ENCODE data around the gene VEGFB.

VEGFB gene

DNA sequence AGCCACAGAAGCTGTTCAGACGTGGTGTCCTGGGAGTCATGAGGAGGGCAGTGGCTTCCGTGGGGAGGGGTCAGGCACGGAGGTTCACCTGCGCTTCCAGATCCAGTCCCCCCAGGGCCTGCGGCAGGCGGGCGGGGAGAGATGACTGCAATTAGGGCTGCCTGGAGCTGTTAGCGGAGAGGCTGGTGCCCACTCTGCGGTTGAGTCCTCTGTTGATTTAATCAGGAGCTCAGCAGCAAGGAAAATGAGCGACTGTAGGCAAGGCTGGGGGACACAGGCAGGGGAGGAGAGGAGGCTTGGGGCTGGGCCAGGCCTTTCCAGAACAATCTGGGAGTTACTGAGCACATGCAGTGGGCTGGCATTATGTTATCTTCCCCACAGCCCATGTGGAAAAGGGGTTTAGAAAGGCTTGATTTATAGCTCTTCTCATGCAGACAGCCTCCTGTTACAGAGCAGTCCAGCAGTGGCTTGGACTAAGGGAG, 30.0 kb downstream of the VEGFB start:
- DNase-seq: no peak
- no peaks in the 10 kb centered on the region for H3K27me3 Mint-ChIP-seq
- H3K36me3 Mint-ChIP-seq (ENCODE audit: low read depth): peaks cover 54% of the 10 kb centered on the region
- H3K4me3 Mint-ChIP-seq: no peak overlapping the region
- peaks cover 22% of the 10 kb centered on the region for H3K4me1 Mint-ChIP-seq (ENCODE audit: low read depth)
- no peaks in the 10 kb centered on the region for H3K9me3 Mint-ChIP-seq
- H3K27ac Mint-ChIP-seq: peak overlapping the region; percentile 61

DNA sequence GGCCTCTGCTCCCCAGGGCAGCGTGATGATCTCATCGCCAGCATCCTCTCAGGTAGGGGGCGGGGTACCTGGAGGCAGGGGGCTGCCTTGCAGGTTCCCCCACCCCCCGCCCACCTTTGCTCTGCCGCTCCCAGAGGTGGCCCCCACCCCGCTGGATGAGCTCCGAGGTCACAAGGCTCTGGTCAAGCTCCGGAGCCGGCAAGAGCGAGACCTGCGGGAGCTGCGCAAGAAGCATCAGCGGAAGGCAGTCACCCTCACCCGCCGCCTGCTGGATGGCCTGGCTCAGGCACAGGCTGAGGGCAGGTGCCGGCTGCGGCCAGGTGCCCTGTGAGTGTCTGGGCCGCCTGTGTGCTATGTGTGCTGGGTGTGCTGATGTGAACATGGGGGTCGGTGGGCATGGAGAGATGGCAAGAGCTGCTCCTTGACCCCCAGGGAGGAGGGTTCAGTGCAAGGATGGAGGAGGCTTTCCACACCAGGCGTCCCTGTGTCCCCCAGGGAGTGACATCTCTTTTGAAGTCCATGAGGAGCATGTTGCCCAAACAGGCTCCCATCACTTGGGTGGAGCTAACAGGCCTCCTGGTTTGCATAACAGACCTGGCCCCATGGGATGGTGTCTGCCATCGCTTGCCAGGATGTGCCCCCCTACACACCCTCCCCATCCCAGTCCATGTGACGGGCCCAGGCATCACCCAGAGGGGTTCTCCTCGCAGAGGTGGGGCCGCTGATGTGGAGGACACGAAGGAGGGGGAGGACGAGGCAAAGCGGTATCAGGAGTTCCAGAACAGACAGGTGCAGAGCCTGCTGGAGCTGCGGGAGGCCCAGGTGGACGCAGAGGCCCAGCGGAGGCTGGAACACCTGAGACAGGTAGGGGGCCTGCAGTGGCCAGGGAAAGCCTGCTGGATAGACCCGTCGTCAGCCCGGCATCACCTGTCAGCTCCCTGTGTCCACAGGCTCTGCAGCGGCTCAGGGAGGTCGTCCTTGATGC, 31.1 kb downstream of the VEGFB start:
- no peaks in the 10 kb centered on the region for H3K27me3 Mint-ChIP-seq
- H3K4me3 Mint-ChIP-seq: no peak overlapping the region
- H3K4me1 Mint-ChIP-seq (ENCODE audit: low read depth): peaks cover 15% of the 10 kb centered on the region
- peaks cover 52% of the 10 kb centered on the region for H3K36me3 Mint-ChIP-seq (ENCODE audit: low read depth)
- H3K27ac Mint-ChIP-seq: no peak overlapping the region
- no peak for DNase-seq
- H3K9me3 Mint-ChIP-seq: no peaks in the 10 kb centered on the region

DNA sequence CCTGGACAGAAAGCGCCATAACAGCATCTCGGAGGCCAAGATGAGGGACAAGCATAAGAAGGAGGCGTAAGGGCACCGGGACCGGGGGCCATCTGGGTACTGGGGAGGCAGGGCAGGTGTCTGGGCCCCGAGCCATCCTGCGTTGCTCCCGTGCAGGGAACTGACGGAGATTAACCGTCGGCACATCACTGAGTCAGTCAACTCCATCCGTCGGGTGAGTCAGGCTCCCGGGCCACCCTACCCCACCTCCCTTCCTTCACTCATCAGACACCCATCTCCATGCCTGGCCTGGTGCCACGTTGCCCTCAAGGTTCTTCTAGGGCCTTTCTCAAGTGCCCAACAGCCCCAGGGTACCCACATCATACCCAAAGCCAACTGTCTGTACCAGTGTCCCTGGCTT, 32.0 kb downstream of the VEGFB start:
- H3K4me1 Mint-ChIP-seq (ENCODE audit: low read depth): peaks cover 15% of the 10 kb centered on the region
- no peaks in the 10 kb centered on the region for H3K9me3 Mint-ChIP-seq
- no peak for DNase-seq
- H3K4me3 Mint-ChIP-seq: no peak overlapping the region
- peaks cover 51% of the 10 kb centered on the region for H3K36me3 Mint-ChIP-seq (ENCODE audit: low read depth)
- H3K27ac Mint-ChIP-seq: no peak overlapping the region
- no peaks in the 10 kb centered on the region for H3K27me3 Mint-ChIP-seq

DNA sequence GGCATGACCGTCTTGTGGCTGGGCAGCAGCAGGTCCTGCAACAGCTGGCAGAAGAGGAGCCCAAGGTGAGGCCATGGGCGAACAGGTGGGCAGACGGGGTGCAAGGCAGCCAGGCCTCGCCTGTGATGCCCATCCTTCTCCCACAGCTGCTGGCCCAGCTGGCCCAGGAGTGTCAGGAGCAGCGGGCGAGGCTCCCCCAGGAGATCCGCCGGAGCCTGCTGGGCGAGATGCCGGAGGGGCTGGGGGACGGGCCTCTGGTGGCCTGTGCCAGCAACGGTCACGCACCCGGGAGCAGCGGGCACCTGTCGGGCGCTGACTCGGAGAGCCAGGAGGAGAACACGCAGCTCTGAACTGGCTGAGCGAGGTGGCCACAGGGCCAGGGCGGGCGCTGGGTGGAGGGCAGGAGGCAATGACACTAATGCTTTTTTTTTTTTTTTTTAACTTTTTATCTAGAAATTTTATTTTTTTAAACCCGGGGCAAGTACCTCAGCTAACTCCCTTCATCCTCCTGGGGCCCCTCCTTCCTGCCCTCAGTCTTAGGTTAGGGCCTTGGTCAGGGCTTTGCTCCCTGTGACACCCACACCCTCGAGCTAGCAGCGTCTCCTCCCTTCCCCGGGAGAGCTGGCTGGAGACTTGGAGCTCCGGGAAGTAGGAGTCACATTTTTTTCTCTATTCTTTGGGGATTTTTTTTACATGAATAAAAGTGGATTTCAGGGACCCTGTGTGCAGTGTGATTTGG, 33.0 kb downstream of the VEGFB start:
- no peak overlapping the region for H3K4me3 Mint-ChIP-seq
- H3K27me3 Mint-ChIP-seq: no peaks in the 10 kb centered on the region
- DNase-seq: no peak
- peaks cover 22% of the 10 kb centered on the region for H3K4me1 Mint-ChIP-seq (ENCODE audit: low read depth)
- no peaks in the 10 kb centered on the region for H3K9me3 Mint-ChIP-seq
- peaks cover 48% of the 10 kb centered on the region for H3K36me3 Mint-ChIP-seq (ENCODE audit: low read depth)
- H3K27ac Mint-ChIP-seq: peak overlapping the region; percentile 99

DNA sequence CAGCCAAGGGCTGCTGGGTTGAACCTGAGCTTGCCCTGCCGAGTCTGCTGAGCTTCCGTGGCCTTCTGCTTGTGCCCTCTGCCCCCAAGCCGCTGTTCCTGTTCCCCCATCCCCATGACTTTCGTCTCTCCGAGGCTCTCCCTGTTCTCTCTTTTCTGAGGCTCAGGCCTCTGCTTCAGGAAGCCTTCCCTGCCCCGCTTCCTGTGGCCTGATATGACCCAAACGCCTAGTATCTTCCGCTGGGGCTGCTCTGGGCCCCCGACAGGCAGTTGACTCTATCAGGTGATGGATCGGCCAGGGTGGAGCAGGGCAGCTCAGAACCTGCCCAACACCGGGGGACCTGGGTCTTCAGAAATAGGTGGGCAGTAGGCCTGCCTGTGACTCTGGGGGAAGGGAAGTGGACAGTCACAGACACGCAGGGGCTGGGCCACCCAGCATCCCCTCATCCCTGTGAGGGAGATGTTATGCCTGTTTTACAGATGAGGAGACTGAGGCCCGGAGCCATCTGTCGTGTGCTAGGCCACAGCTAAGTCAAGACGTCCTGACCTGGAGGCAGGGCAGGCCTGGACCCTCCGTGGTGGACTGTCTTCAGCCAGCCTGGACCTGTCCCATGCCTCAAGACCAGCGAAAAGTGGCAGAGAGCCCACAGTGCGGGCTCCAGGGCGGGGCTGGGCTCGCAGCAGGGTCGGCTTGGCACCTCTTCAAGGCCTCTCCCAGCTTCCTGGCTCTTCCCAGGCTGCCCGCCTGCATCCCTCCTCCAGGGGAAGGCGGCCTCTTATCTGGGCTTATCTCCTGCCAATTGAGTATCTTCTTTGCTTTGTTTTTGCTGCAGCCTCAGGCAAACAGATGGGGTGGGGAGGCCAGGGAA, 33.9 kb downstream of the VEGFB start:
- H3K4me1 Mint-ChIP-seq (ENCODE audit: low read depth): peaks cover 25% of the 10 kb centered on the region
- H3K27me3 Mint-ChIP-seq: no peaks in the 10 kb centered on the region
- peak overlapping the region; percentile 99 for H3K27ac Mint-ChIP-seq
- no peaks in the 10 kb centered on the region for H3K9me3 Mint-ChIP-seq
- H3K4me3 Mint-ChIP-seq: peak overlapping the region; percentile 98
- peaks cover 42% of the 10 kb centered on the region for H3K36me3 Mint-ChIP-seq (ENCODE audit: low read depth)
- DNase-seq: no peak

DNA sequence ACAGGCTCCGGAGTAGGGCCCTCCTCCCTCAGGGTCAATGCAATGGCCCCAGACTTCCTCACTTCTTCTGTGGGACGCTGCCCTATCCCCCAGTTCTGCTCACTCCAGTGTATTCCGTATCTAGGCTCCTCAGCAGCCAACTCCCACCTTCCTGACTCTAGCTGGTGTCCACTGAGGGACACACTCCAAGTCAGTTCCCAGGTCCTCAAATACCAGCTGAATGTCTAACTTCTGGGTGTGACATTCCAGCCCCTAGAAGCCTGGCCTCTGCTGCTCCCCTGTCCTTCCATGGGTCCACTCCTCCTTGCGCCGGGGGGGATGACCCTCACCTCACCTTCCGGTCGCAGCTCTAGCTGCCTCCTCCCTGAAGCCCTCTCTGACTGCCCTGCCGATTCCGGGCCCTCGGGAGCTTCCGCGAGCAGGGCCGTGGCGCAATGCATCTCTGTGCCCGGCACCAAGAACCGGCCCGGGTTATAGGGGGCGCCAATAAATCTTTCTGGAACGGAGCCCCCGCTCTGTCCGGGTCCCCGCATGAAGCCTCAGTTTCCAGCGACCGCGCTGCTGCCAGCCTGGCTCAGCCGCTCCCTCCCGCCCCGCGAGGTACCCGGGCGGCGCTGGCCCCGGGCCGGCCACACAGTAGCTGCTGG, 34.6 kb downstream of the VEGFB start:
- Mint-ChIP-seq H3K9me3 (no peaks in the 10 kb centered on the region), H3K36me3 (ENCODE audit: low read depth) (peaks cover 42% of the 10 kb centered on the region), H3K27ac (peak overlapping the region; percentile 99), H3K4me3 (peak overlapping the region; percentile 98), H3K27me3 (no peaks in the 10 kb centered on the region), H3K4me1 (ENCODE audit: low read depth) (peaks cover 25% of the 10 kb centered on the region)
- peak; percentile 45 for DNase-seq

DNA sequence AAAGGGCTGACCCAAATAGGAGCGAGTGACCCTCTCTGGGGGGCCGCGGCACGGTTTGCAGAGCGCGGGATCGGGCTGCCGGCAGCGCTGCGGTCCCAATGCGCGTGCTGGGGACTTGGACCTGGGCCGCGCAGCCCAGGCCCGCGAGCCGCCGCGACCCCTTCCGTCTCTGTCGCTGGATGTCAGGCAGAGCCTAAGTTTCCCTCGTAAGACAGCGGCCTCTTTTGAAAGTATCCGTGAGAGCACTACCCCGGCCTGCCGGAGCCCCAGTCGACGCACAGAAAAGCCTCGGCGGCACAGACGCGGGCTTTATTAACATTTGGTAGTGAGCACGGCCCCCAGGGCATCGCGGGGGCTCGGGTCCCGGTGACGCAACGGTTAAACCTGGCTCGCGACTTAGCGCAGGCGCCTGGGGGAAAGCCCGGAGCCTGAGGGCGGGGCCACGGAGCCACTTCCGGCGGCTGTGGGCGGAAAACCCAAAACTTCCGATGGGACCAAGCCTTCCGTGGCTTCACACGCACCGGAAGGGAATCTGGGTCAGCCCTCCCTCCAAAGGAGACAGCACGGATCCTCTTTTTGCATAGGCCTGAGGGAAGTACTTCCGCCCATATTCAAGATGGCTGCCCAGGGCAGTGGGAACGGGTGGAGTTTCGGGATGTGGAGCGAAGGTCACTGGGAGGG, 35.3 kb downstream of the VEGFB start:
- H3K4me1 Mint-ChIP-seq (ENCODE audit: low read depth): peaks cover 25% of the 10 kb centered on the region
- peak overlapping the region; percentile 98 for H3K4me3 Mint-ChIP-seq
- H3K36me3 Mint-ChIP-seq (ENCODE audit: low read depth): peaks cover 39% of the 10 kb centered on the region
- H3K9me3 Mint-ChIP-seq: no peaks in the 10 kb centered on the region
- DNase-seq: peak; percentile 99
- peak overlapping the region; percentile 99 for H3K27ac Mint-ChIP-seq
- no peaks in the 10 kb centered on the region for H3K27me3 Mint-ChIP-seq

DNA sequence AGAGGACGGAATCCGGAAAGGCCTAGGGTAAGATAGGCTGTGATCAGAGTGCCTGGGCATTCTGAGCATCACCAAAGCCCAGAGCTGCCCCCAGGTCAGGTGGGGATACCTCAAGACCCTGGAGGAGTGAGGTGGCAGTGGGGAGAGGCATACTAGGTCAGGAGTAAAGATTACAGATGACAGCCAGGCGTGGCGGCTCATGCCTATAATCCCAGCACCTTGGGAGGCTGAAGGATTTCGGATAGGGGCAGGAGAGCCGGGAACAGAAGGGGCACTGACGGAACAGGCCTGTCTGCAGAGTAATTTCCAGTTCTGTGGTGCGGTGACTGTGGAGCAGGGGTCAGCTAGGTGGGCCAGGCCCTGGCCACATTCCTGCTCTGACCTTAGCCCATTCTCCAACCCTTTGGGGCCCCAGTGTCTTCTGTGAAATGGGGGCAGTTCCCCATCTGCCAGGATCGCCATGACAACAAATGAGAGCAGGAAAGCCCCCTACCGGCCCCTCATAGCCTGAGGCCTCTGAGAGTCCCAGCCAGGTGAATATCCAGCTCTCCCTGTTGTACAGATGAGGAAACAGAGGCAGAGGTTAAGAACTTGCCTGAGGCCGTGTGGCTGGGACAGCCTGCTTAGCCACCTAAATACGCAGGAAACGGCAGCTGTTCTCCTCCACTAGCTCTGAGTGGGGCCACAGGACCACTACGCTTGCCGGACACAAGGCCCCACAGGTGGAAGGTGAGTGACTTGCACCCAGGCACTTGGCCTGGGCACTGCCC, 40.8 kb downstream of the VEGFB start:
- Mint-ChIP-seq H3K4me3 (no peak overlapping the region), H3K27me3 (no peaks in the 10 kb centered on the region), H3K4me1 (ENCODE audit: low read depth) (peaks cover 14% of the 10 kb centered on the region), H3K27ac (no peak overlapping the region), H3K36me3 (ENCODE audit: low read depth) (peaks cover 43% of the 10 kb centered on the region), H3K9me3 (no peaks in the 10 kb centered on the region)
- DNase-seq: no peak

DNA sequence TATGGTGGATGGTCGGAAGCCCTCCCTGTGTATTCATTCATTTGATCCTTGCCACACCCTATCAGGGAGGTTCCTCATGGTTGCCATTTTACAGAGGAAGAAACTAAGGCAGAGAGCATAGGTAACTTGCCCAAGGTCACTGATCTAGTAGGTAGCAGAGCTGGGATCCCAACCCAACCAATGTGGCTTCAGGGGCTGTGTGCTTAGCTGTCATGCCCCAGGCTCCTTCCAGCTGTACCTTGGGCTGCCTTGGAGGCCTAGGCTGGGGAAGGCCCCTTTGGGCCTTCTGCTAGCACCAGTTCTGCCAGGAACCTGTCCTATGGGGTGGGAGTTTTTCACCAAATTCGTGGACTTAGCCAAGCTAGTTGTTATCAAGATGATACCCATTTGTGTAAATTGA, 41.5 kb downstream of the VEGFB start:
- Mint-ChIP-seq H3K27ac (peak overlapping the region; percentile 44), H3K4me3 (no peak overlapping the region), H3K36me3 (ENCODE audit: low read depth) (peaks cover 39% of the 10 kb centered on the region), H3K9me3 (no peaks in the 10 kb centered on the region), H3K27me3 (no peaks in the 10 kb centered on the region), H3K4me1 (ENCODE audit: low read depth) (peaks cover 14% of the 10 kb centered on the region)
- DNase-seq: no peak

DNA sequence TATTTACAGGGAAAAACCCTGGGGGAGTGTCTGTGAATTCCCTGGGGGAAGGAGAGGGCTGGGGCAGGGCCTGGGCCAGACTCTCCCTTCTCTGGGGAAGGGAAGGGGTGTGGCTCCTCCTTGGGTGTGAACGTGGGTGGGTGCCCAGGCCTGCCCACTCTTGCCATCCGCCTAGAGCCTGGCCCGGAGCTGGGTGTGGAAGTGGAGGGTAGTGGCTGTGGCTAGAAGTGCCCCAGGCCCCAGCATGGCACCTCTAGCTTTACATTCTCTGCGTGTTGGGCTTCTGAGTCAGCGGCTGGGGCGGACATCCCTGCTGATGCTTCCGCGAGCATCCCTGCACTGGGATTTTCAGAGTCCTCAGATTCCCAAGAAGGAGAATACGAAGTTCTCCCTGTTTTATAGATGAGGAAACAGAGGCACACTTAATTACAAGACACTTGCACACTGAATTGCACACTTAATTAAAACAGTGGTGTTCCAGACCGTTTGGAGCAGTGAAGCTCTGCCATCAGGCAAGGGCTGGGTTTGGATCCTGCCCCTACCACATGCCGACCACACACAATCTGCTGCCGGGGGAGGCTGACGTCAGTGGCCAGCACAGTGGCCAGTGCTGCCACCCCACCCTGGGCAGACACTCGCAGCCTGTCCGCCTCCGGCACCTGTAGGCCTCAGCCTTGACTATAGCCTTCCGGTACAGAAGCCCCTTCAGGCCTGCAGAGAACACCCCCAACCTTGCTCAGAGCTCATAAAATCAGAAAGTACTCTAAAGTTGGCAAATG, 42.5 kb downstream of the VEGFB start:
- no peaks in the 10 kb centered on the region for H3K9me3 Mint-ChIP-seq
- peaks cover 12% of the 10 kb centered on the region for H3K4me1 Mint-ChIP-seq (ENCODE audit: low read depth)
- no peak overlapping the region for H3K27ac Mint-ChIP-seq
- peaks cover 45% of the 10 kb centered on the region for H3K36me3 Mint-ChIP-seq (ENCODE audit: low read depth)
- H3K27me3 Mint-ChIP-seq: no peaks in the 10 kb centered on the region
- no peak overlapping the region for H3K4me3 Mint-ChIP-seq
- DNase-seq: no peak

DNA sequence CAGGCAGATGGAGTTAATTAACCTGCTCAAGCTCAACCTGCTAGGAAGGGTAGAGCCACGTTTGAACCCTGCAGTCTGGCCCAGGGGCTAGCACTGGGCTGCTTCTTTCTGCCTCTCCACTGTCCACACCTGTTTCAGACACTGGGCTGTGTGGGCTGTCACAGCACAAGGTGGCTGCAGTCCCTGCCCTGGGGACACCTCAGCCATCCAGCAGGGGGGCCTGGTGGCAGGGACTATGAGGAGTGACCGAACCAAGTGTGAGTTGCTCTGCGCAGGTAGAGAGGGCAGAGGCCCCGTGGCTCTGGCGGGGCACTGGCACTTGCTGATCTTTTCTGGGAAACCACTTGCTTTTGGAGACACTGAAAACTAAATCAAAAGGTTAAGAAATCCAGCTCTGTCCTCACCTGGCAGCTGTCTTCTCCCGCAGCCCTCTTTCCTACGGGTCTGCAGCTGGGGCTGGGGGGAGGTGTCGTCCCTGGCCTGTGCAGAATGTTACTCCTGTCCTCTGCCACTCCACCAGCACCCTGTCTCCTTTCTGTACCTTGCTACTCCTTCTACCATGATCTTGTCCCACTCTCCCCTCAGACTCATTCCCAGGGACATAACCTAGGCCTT, 44.3 kb downstream of the VEGFB start:
- DNase-seq: no peak
- Mint-ChIP-seq H3K4me1 (ENCODE audit: low read depth) (peaks cover 11% of the 10 kb centered on the region), H3K27ac (no peak overlapping the region), H3K27me3 (no peaks in the 10 kb centered on the region), H3K36me3 (ENCODE audit: low read depth) (peaks cover 47% of the 10 kb centered on the region), H3K4me3 (no peak overlapping the region), H3K9me3 (no peaks in the 10 kb centered on the region)

Measured in activated T-cell treated with anti-CD3 and anti-CD28 coated beads, Interleukin-2, amount 50 U/mL, for 24 hours (primary cell).